ENCODE measurements around the gene SKI.
A peak's percentile ranks its signal among the peaks of the same experiment; 100 is the strongest.

Gene SKI

GRCh38 chr1:2210786-2211185, 17.3 kb upstream of the SKI start:
- DNase-seq: no peak

DNA sequence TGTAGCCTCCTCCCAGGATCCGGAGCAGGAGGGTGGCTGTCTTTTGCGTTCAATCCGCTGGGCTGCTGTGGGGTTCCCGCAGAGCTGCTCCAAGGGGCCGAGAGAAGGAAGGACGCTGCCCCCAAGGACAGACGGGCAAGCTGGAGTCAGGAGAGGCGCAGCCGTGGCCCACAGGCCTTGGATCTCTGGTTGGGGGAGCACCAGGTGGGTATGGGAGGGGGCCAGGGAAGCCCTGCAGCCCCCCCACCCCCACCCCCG, 15.9 kb upstream of the SKI start:
- DNase-seq: no peak

DNA sequence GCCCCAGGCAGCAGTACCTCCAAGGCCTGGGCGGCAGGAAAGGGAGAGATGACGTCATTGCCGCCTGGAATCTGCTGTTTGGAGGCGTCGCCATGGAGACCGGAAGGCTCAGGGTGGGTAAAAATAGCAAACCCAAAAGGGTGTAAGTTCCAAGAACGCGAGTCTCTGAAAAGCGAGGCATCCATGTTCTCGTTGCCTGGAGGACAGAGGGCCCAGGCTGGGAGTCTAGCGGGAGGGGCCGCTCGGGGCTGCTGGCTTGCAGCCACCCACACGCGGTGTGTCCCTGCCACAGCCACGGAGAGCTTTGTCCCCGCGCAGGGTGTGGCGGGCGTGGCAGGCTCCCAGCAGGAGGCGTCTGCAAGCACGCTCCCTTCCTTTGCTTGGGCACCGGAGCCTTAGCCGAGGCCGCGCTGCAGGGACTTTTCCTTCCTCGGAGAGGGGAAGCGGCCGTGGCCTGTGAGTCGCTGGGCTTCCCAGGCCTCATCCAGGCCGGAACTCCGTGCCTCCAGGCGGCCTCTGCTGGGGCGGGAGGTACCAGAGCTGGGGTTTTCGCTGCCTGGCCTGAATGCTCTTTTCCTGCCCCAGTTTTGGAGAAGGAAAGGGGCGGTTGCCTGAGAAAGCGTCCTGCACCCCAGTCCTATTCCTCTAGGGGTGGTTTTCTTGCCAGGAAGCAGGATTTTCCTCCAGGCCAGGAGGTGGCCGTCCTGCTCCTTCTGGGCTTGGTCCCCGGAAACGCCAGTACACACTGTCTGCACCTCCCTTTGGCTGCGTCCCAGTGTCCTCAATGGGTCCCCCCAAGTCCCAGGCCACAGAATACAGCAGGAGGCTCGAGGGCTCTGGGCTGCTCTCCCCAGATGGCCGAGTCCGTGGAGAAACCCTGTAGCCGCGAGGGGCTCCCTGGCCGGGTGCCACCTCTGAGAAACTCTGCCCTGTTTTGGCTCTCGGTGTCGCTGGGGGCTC, 15.3 kb upstream of the SKI start:
- DNase-seq: no peak

DNA sequence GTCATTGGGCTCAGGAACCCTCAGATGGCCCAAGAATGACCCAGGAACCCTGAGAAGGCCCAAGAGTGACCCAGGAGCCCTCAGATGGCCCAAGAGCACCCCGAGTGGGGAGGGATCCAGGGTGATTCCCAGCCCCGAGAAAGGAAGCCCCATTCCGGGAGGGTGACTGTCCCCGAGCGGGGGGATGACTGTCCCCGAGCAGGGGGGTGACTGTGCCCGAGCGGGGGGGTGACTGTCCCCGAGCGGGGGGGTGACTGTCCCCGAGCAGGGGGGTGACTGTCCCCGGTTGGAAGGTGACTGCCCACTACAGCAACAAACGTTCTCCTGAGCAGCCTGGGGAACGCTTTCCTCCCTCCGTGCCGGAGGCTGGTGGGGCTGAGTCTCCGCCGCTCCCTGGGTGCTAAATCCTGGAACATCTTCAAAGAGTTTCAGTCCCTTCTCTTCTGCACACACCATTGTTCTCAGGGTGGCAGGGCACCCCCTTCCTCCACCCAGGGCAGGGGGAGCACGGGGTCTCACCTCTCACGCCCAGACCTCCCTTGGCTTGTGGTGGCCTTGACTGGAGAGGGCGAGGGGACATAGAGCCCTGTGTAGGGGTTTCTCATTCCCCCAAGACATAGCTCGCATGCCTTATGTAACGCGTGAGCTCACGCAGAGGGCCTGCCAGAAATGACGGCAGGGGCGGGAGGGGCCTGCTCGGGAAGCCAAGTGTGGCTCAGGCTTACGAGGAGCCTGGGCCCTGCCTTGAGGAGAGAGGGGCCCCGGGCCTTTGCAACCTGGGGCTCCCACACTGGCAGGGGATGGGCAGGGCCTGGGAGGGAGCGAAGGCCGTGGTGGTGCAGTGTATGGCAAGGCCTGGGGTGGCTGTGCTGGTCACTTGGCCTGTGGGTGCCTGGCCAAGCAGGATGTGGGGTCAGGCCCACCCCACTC, 14.3 kb upstream of the SKI start:
- no peak for DNase-seq

- no peak for DNase-seq
Observed at GRCh38 chr1:2214541-2215241, 13.4 kb upstream of the SKI start.

GRCh38 chr1:2215329-2215728, 12.8 kb upstream of the SKI start:
- DNase-seq: no peak

- no peak for DNase-seq
Observed at GRCh38 chr1:2215909-2216766, 12.0 kb upstream of the SKI start.

DNA sequence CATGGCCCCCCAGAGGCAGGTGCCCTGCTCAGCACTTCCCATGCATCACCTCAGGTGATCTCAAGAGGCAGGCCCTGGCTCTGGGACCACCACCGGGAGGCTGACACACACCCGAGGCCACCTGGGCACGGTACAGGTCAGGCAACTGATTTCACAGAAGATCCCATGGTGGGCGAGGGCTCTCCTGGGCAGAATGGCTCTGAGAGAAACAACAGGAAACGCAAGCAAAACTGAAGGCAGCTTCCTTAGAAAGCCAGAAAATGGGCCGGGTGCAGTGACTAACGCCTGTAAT, 11.4 kb upstream of the SKI start:
- no peak for DNase-seq

DNA sequence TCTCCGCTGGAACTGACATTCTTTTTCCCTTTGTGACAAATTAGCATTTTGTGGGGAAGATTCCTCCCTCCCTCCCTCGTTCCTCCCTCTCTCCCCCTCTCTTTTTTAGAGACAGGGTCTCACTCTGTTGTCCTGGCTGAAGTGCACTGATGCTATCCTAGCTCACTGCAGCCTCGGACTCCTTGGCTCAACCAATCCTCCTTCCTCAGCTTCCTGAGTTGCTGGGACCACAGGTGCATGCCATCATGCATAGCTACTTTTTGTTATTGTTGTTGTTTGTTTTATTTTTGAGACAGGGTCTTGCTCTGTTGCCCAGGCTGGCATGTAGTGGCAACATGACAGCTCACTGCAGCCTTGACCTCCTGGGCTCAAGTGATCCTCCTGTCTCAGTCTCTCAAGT, 6.8 kb upstream of the SKI start:
- no peak for DNase-seq

GRCh38 chr1:2224170-2224584, 3.9 kb upstream of the SKI start:
- no peak for DNase-seq

GRCh38 chr1:2224631-2225428, 3.3 kb upstream of the SKI start:
- no peak for DNase-seq

DNA sequence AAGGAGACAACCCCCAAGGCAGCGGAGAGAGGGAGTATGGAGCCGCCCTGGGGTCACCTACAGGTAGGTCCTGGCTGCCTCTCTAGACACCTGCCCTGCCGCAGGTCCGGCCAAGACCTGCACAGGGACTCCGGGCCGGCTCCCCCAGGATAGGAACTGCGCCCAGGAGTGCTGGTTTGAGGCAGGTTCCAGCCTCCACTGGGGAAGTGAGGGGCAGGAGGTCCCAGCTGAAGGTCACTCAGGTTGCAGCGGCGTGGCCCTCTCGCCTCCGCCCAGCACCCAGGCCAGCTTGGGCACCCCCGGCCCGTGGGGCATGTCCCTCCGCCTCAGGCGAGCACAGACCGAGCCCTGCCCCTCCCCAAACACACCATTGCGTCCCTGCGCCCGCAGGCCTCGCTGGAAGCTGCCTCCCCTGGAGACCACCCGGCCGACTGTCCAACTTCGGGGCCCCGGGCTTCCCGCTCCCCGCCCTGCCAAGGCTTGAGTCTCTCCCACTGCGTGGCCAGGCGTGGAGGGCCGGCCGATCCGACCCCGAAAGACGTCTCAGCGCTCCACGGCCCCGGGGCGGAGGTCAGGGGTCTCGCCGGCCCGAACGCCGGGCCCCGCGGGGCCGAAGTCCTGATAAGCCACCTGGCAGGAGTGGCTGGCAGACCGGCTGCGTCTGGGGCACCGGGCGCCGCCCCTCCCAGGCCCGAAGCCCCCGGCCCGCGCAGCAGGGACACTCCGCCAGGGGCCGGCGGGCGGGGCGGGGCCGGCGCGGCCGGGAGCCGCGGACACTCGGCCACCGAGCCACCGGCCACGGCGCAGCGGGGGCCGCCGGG, 1.4 kb upstream of the SKI start:
- no peak for DNase-seq

- peak; percentile 62 for DNase-seq
Observed at GRCh38 chr1:2227346-2228156, 568 bp upstream of the SKI start.

DNA sequence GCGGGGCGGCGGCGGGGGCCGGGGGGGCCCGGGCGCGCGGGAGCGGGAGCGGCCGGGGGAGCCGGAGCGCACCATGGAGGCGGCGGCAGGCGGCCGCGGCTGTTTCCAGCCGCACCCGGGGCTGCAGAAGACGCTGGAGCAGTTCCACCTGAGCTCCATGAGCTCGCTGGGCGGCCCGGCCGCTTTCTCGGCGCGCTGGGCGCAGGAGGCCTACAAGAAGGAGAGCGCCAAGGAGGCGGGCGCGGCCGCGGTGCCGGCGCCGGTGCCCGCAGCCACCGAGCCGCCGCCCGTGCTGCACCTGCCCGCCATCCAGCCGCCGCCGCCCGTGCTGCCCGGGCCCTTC, 546 bp downstream of the SKI start:
- no peak for DNase-seq

- DNase-seq: peak; percentile 8
Observed at GRCh38 chr1:2229037-2229864, 1.1 kb downstream of the SKI start.

- DNase-seq: no peak
Observed at GRCh38 chr1:2229911-2230731, 2.0 kb downstream of the SKI start.

GRCh38 chr1:2230781-2231531, 2.8 kb downstream of the SKI start:
- DNase-seq: no peak

Data from NCI-H1417 treated with DMSO at 0.1 percent for 48 hours (cell line).